ENCODE data around the gene TRIM4. TPM values are rescaled to one million over a fixed set of nuclear protein-coding genes. Genes with fewer than 3 reads are reported as not detected.

Gene TRIM4
- polyA plus RNA-seq, 1 experiment, result 32.7 TPM

- H3K4me3 ChIP-seq (ENCODE audit: low read depth, low read length), result no peak overlapping the region
- POLR2A ChIA-PET, result no interaction called here
- H3K27me3 ChIP-seq (ENCODE audit: control insufficient read depth, insufficient read depth, low read length), result peaks cover 7% of the 10 kb centered on the region
- CTCF ChIA-PET, result no interaction called here
- H3K27ac ChIP-seq (ENCODE audit: low read depth, low read length), result no peak overlapping the region
- H3K9me3 ChIP-seq (ENCODE audit: control insufficient read depth, insufficient read depth, low read length), result no peaks in the 10 kb centered on the region
- no peak for DNase-seq (ENCODE audit: low read depth, low spot score)
- no peak for TF ChIP-seq CTCF (IDR thresholded peaks at IDR 0.05; ENCODE audit: low read depth, low read length)
Measured at GRCh38 chr7:99844328-99844727, 75.0 kb downstream of the TRIM4 start.

- no peak for TF ChIP-seq CTCF (IDR thresholded peaks at IDR 0.05; ENCODE audit: low read depth, low read length)
- H3K27me3 ChIP-seq (ENCODE audit: control insufficient read depth, insufficient read depth, low read length), result peaks cover 11% of the 10 kb centered on the region
- no peak overlapping the region for H3K27ac ChIP-seq (ENCODE audit: low read depth, low read length)
- H3K9me3 ChIP-seq (ENCODE audit: control insufficient read depth, insufficient read depth, low read length), result no peaks in the 10 kb centered on the region
- DNase-seq (ENCODE audit: low read depth, low spot score), result no peak
- CTCF ChIA-PET, result no interaction called here
- H3K4me3 ChIP-seq (ENCODE audit: low read depth, low read length), result no peak overlapping the region
- POLR2A ChIA-PET, result no interaction called here
Measured at GRCh38 chr7:99843808-99844207, 75.5 kb downstream of the TRIM4 start.

- H3K4me3 ChIP-seq (ENCODE audit: low read depth, low read length), result no peak overlapping the region
- DNase-seq (ENCODE audit: low read depth, low spot score), result no peak
- TF ChIP-seq CTCF (IDR thresholded peaks at IDR 0.05; ENCODE audit: low read depth, low read length), result no peak
- no peak overlapping the region for H3K27ac ChIP-seq (ENCODE audit: low read depth, low read length)
- ChIA-PET CTCF (no interaction called here), POLR2A (no interaction called here)
- H3K27me3 ChIP-seq (ENCODE audit: control insufficient read depth, insufficient read depth, low read length), result peaks cover 14% of the 10 kb centered on the region
- H3K9me3 ChIP-seq (ENCODE audit: control insufficient read depth, insufficient read depth, low read length), result no peaks in the 10 kb centered on the region
Measured at GRCh38 chr7:99842926-99843325, 76.4 kb downstream of the TRIM4 start.

Small RNAs within 50 kb of the gene (small RNA-seq; reads per million reads assigned to genes)
- not detected for gene AC011904.1 (ENCODE audit: insufficient read length, low read depth)
- not detected for gene CYP3A52P (ENCODE audit: insufficient read length, low read depth)
- not detected for gene RF00019 (ENCODE audit: insufficient read length, low read depth)
- not detected for gene RF00561 (ENCODE audit: insufficient read length, low read depth)

Other genes starting within 250 kb of the TRIM4 start
- gene CYP3A5, start 239.5 kb downstream of the TRIM4 start, polyA plus RNA-seq (2011; rRNA removed), result 0.21 and 0.31 TPM in 2 replicates
- 0.17 and 0.36 TPM in 2 replicates for gene CYP3A7, start 184.3 kb downstream of the TRIM4 start, polyA plus RNA-seq (2011; rRNA removed)
- not detected in 2 replicates for gene CYP3A4, start 135.3 kb downstream of the TRIM4 start, polyA plus RNA-seq (2011; rRNA removed)
- not detected in 2 replicates for gene CYP3A43, start 91.5 kb downstream of the TRIM4 start, polyA plus RNA-seq (2011; rRNA removed)
- not detected in 2 replicates for gene OR2AE1, start 42.5 kb downstream of the TRIM4 start, polyA plus RNA-seq (2011; rRNA removed)
- gene GJC3, start 10.1 kb upstream of the TRIM4 start, polyA plus RNA-seq (2011; rRNA removed), result not detected in 2 replicates
- not detected in 2 replicates for gene AZGP1, start 56.5 kb upstream of the TRIM4 start, polyA plus RNA-seq (2011; rRNA removed)
- 36.8 and 42.7 TPM in 2 replicates for gene ZKSCAN1, start 96.1 kb upstream of the TRIM4 start, polyA plus RNA-seq (2011; rRNA removed)
- 13.9 and 15.2 TPM in 2 replicates for gene ZSCAN21, start 130.2 kb upstream of the TRIM4 start, polyA plus RNA-seq (2011; rRNA removed)
- gene ZNF3, start 162.2 kb upstream of the TRIM4 start, polyA plus RNA-seq (2011; rRNA removed), result 35.3 and 37.0 TPM in 2 replicates
- 265 and 308 TPM in 2 replicates for gene COPS6, start 169.4 kb upstream of the TRIM4 start, polyA plus RNA-seq (2011; rRNA removed)
- gene MCM7, start 181.9 kb upstream of the TRIM4 start, polyA plus RNA-seq (2011; rRNA removed), result 39.5 and 44.2 TPM in 2 replicates
- 25.4 and 26.1 TPM in 2 replicates for gene AP4M1, start 182.1 kb upstream of the TRIM4 start, polyA plus RNA-seq (2011; rRNA removed)
- gene TAF6, start 199.8 kb upstream of the TRIM4 start, polyA plus RNA-seq (2011; rRNA removed), result 28.2 and 31.2 TPM in 2 replicates
- 26.3 and 29.7 TPM in 2 replicates for gene CNPY4, start 200.1 kb upstream of the TRIM4 start, polyA plus RNA-seq (2011; rRNA removed)
- 0.55 and 0.56 TPM in 2 replicates for gene MBLAC1, start 207.4 kb upstream of the TRIM4 start, polyA plus RNA-seq (2011; rRNA removed)
- gene LAMTOR4, start 229.4 kb upstream of the TRIM4 start, polyA plus RNA-seq (2011; rRNA removed), result 122 and 160 TPM in 2 replicates
- 3.5 and 6.2 TPM in 2 replicates for gene TRAPPC14, start 239.2 kb upstream of the TRIM4 start, polyA plus RNA-seq (2011; rRNA removed)
- gene GAL3ST4, start 249.1 kb upstream of the TRIM4 start, polyA plus RNA-seq (2011; rRNA removed), result 14.4 and 16.0 TPM in 2 replicates

All from AG04450 (cell line).